Hepatocyte (in vitro differentiated cells): Measurements from ENCODE around the gene ENAH. TPM values are rescaled to one million over a fixed set of nuclear protein-coding genes. Genes with fewer than 3 reads are reported as not detected.

Source experiments
- DNase-seq: peaks from one replicate; pipeline ENCODE4 v3.0.0-alpha.2; 2016; ENCODE audit warnings: low spot score
- H2AFZ ChIP-seq: fragments of 200-600 bp; sonication (generic); 2 replicates; pipeline ENCODE4 v1.6.0; 2016; ENCODE audit warnings: antibody characterized with exemption, mild to moderate bottlenecking
- H3K27ac ChIP-seq: fragments of 200-600 bp; sonication (generic); 2 replicates; pipeline ENCODE4 v1.5.1; 2016; ENCODE audit warnings: mild to moderate bottlenecking
- H3K27me3 ChIP-seq: fragments of 200-600 bp; sonication (generic); 2 replicates; pipeline ENCODE4 v1.6.1; 2016
- H3K36me3 ChIP-seq: fragments of 200-600 bp; sonication (generic); replicated peaks from 2 replicates; pipeline ENCODE4 v1.5.1; 2016; ENCODE audit warnings: low read depth; ENCODE audit not compliant: insufficient read depth
- H3K4me1 ChIP-seq: fragments of 200-600 bp; sonication (generic); 2 replicates; pipeline ENCODE4 v1.5.1; 2016; ENCODE audit warnings: mild to moderate bottlenecking, moderate library complexity; ENCODE audit not compliant: insufficient read depth
- H3K4me2 ChIP-seq: fragments of 200-600 bp; sonication (generic); 2 replicates; pipeline ENCODE4 v1.6.0; 2016
- H3K4me3 ChIP-seq: fragments of 200-600 bp; sonication (generic); 2 replicates; pipeline ENCODE4 v1.5.1; 2016; ENCODE audit warnings: mild to moderate bottlenecking
- H3K79me2 ChIP-seq: fragments of 200-600 bp; sonication (generic); 2 replicates; pipeline ENCODE4 v1.6.0; 2017; ENCODE audit warnings: mild to moderate bottlenecking
- H3K9me2 ChIP-seq: fragments of 200-600 bp; sonication (generic); replicated peaks from 2 replicates; pipeline ENCODE4 v1.6.0; 2017; ENCODE audit warnings: mild to moderate bottlenecking; ENCODE audit not compliant: insufficient read depth
- H3K9me3 ChIP-seq: fragments of 200-600 bp; sonication (generic); 2 replicates; pipeline ENCODE4 v1.5.1; 2016; ENCODE audit warnings: low read depth, mild to moderate bottlenecking
- H4K20me1 ChIP-seq: fragments of 200-600 bp; sonication (generic); 2 replicates; pipeline ENCODE4 v1.6.0; 2016; ENCODE audit warnings: mild to moderate bottlenecking; ENCODE audit not compliant: insufficient read depth, poor library complexity, severe bottlenecking
- EZH2 ChIP-seq: fragments of 200-600 bp; sonication (generic); IDR thresholded peaks from 2 replicates; pipeline ENCODE4 v1.6.1; 2016; ENCODE audit warnings: antibody characterized with exemption, mild to moderate bottlenecking, borderline replicate concordance
- EZH2phosphoT487 ChIP-seq: fragments of 200-600 bp; sonication (generic); IDR thresholded peaks from one replicate; pipeline ENCODE4 v1.6.1; 2018; ENCODE audit warnings: antibody characterized with exemption, mild to moderate bottlenecking, low read depth, moderate library complexity; ENCODE audit not compliant: unreplicated experiment, severe bottlenecking
- WGBS: methylation state at CpG from one replicate; pipeline ENCODE4 v1.1.6; 2016; ENCODE audit warnings: low lambda C conversion rate; ENCODE audit errors: missing lambda C conversion rate; 5-methylcytosine and 5-hydroxymethylcytosine counted together
- polyA plus RNA-seq: library from polyadenylated mRNA; unstranded; fragments of >200 nt; fragmentation: Nextera tagmentation; extraction: Ambion mirVana; gene quantifications from 2 replicates; pipeline ENCODE4 v1.2.1, GENCODE V29; 2016
- total RNA-seq: library from RNA; depleted of rRNA; stranded (reverse); fragments of >200 nt; gene quantifications from 2 replicates; pipeline ENCODE4 v1.2.3, GENCODE V29; 2014
- TF ChIP-seq, protein P1 (sequence below): fragments of 200-600 bp; sonication (generic); IDR thresholded peaks from 2 replicates; pipeline ENCODE4 v1.5.1; 2016; ENCODE audit warnings: antibody characterized with exemption, mild to moderate bottlenecking; ENCODE audit not compliant: poor library complexity

ENAH gene
- total and polyA plus RNA-seq, 2 experiments from 2014 or later, result 51.3 to 115 TPM

DNA sequence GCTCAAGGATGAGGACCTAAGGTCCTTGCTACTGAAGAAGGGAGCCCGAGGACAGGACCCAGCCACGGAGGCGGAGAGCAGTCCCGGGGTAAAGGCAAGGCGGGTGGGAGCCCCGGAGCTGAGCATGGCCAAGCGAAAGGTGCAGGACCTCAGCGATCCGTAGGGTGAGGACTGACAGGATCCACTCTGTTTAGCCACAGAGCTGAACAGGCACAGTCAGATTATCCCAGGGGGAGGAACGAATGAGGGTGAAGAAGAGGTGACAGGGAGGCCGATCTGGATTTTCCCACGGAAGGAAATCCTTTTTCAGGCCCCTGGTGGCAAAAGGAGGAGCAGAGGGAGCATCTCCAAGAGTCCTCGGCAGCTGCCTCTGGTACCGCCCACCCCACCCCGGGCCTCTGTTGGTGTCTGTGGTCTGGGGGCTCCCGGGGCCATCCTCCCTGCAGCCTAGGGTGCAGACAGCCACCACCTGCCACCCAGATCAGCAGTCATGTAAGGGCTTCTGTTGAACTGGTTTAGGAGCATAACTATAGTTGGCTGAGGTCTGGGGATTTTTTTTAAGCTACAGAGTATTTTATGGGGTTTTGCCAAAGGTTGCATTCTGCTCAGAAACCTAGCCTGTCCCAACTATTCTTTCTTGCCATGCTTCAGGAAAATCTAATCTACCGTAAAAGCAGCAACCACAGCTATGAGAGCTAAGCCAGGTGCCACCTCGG lies 192.7 kb downstream of the ENAH start:
- H3K9me3 ChIP-seq, result no peaks in the 10 kb centered on the region
- no peak overlapping the region for H2AFZ ChIP-seq
- no peaks in the 10 kb centered on the region for H3K27me3 ChIP-seq
- TF ChIP-seq EZH2phosphoT487, result no peak
- no peak for TF ChIP-seq EZH2
- TF ChIP-seq, protein P1, sequence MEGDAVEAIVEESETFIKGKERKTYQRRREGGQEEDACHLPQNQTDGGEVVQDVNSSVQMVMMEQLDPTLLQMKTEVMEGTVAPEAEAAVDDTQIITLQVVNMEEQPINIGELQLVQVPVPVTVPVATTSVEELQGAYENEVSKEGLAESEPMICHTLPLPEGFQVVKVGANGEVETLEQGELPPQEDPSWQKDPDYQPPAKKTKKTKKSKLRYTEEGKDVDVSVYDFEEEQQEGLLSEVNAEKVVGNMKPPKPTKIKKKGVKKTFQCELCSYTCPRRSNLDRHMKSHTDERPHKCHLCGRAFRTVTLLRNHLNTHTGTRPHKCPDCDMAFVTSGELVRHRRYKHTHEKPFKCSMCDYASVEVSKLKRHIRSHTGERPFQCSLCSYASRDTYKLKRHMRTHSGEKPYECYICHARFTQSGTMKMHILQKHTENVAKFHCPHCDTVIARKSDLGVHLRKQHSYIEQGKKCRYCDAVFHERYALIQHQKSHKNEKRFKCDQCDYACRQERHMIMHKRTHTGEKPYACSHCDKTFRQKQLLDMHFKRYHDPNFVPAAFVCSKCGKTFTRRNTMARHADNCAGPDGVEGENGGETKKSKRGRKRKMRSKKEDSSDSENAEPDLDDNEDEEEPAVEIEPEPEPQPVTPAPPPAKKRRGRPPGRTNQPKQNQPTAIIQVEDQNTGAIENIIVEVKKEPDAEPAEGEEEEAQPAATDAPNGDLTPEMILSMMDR, result no peak
- no peaks in the 10 kb centered on the region for H3K36me3 ChIP-seq
- H3K79me2 ChIP-seq, result no peaks in the 10 kb centered on the region
- H3K27ac ChIP-seq, result no peak overlapping the region
- H3K4me3 ChIP-seq, result no peak overlapping the region
- H4K20me1 ChIP-seq, result no peaks in the 10 kb centered on the region
- H3K4me1 ChIP-seq, result peaks cover 7% of the 10 kb centered on the region
- no peaks in the 10 kb centered on the region for H3K9me2 ChIP-seq
- 73% methylated on average over 18 of the region's 18 CpGs for WGBS
- DNase-seq, result no peak
- H3K4me2 ChIP-seq, result no peak overlapping the region

DNA sequence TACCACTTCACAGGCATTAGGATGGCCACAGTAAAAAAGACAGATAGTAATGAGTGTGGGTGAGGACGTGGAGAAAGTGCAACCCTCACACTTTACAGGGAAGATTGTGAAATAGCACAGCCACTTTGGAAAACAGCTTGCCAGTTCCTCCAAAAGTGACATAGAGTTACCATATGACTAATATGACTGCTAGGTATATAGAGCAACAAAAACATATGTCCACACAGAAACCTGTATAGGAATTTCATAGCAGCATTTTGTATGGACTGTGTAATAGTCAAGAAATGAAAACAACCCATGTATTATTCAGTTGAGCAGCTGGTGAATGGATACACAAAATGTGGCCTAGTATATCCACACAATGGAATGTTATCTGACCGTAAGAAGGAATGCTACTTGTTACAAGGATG lies 194.7 kb downstream of the ENAH start:
- H3K4me2 ChIP-seq, result no peak overlapping the region

DNA sequence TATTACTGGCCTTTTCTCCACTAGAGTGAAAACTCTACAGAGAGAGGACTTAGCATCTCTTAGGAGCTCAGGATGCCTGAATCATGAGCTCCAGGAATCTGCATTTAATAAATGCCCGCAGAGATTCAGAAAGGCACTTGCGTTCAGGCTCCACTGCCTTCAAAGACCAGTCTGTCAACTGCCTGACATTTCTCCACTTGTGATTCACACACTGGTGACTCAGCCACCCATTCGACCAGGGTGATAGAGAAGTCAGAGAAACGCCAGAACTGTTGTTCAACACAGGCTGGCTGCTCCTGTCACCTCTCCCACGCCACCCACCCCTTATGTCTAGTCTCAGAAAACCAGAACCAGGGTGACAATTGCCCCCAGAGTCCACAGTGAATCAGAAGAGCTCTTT lies 198.2 kb downstream of the ENAH start:
- TF ChIP-seq, protein P1, result no peak
- TF ChIP-seq EZH2, result no peak
- no peak for TF ChIP-seq EZH2phosphoT487
- Histone ChIP-seq H3K79me2 (no peaks in the 10 kb centered on the region), H3K4me2 (no peak overlapping the region), H3K4me3 (no peak overlapping the region), H3K9me2 (no peaks in the 10 kb centered on the region), H4K20me1 (no peaks in the 10 kb centered on the region), H3K36me3 (no peaks in the 10 kb centered on the region), H3K4me1 (no peaks in the 10 kb centered on the region), H3K9me3 (no peaks in the 10 kb centered on the region), H3K27me3 (no peaks in the 10 kb centered on the region), H3K27ac (no peak overlapping the region), H2AFZ (no peak overlapping the region)
- WGBS, result 44% methylated on average over 5 of the region's 5 CpGs
- peak; percentile 62 for DNase-seq

More for the DNA sequence above, 194.7 kb downstream of the ENAH start:
- no peaks in the 10 kb centered on the region for H3K27me3 ChIP-seq
- H3K4me3 ChIP-seq, result no peak overlapping the region
- H3K9me3 ChIP-seq, result no peaks in the 10 kb centered on the region
- WGBS, result 63% methylated on average over 2 of the region's 2 CpGs
- no peaks in the 10 kb centered on the region for H3K79me2 ChIP-seq
- TF ChIP-seq, protein P1, result no peak
- TF ChIP-seq EZH2, result no peak
- no peak for TF ChIP-seq EZH2phosphoT487
- no peak overlapping the region for H3K27ac ChIP-seq
- H3K36me3 ChIP-seq, result no peaks in the 10 kb centered on the region
- H2AFZ ChIP-seq, result no peak overlapping the region
- peaks cover 7% of the 10 kb centered on the region for H3K4me1 ChIP-seq
- no peaks in the 10 kb centered on the region for H4K20me1 ChIP-seq
- no peak for DNase-seq
- no peaks in the 10 kb centered on the region for H3K9me2 ChIP-seq
